Stimulated activated CD8-positive, alpha-beta memory T cell treated with anti-CD3 and anti-CD28 coated beads, Interleukin-15, amount 100 ng/mL, for 48 hours (primary cell): Measurements from ENCODE around the gene DIP2C.
"Not testable (repeated sequence)": the region's sequence is repeated elsewhere in the genome, so short reads cannot be mapped to it uniquely, and the experiment has no call there.

Source experiments
- DNase-seq, 2 donors: peaks; one replicate each; pipeline ENCODE4 v3.0.0-alpha.2; 2020; ENCODE audit warnings: low read depth in 2 of 2

The DIP2C gene

DNA sequence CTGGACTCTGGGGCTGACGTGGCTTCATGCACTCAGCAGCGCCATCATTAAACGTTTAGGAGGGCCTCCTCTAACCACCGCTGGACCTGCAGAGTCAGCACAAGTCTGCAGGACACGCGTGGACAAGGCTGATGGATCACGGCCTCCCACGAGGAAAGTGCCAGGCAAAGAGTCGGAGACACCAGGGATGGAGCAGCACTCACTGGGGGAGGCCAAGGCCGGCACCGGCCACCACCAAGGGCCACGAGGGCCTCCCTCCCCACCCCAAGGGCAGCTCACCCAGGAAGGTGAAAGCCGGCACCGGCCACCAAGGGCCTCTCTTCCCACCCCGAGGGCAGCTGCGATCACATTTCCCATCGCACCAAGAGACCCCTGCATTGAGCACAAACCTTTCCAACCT, 91.5 kb downstream of the DIP2C start:
- DNase-seq = no peak

DNA sequence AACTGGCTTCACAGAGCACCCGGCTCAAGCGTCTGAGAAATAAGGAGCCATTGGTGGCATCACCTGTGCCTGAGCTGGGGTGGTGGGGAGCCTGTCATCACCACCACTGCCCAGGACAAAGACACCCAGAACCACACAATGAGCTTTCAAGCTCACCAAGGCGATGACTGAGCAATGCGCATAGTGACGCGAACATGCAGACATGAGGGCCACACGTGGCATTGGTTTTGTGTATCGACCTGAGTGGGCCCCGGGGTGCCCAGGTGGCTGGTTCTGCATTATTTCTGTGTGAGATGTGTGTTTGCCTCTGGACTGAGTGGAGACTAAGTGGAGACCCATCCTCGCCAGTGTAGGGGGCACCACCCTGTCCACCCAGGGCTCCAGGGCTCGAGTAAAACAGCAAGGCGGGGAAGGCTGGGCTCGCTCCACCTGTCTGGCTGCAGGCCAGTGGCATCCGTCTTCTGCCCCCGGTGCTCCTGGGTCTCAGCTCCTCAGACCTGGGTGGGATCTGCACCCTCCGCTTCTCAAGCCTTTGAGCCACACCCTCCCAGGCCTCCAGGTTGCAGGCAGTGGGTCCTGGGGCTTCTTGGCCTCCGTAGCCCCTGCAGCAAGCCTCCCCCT, 92.6 kb downstream of the DIP2C start:
- no peak for DNase-seq

DNA sequence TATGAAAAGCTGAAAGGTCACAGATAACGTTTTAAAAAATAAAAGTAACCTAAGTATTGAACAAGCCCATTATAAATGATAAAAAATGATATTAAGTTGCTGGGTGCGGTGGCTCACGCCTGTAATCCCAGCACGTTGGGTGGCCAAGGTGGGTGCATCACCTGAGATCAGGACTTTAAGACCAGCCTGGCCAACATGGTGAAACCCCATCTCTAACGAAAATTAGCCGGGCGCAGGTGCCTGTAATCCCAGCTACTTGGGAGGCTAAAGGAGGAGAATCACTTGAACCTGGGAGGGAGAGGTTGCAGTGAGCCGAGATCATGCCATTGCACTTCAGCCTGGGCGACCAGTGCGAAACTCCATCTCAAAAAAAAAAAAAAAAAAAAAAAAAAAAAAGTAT, 93.3 kb downstream of the DIP2C start:
- DNase-seq = not testable (repeated sequence)

DNA sequence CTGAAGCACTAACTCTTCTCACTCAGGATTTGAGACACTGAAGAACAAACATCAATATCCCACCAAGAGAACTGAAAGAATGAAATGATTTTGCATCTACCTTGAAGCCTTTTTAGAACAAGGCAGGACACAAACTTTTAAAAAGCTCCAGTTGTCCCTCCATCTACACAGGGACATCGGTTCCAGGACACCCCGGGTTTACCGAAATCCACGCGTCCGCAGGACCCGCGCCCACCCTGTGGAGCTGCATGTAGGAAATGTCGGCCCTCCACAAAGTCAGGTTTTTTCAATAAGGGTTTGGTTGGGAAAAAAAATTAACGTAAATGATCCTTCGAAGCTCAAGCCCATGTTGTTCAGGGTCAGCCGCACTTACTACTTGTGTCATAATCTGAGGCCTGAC, 94.0 kb downstream of the DIP2C start:
- DNase-seq = no peak

DNA sequence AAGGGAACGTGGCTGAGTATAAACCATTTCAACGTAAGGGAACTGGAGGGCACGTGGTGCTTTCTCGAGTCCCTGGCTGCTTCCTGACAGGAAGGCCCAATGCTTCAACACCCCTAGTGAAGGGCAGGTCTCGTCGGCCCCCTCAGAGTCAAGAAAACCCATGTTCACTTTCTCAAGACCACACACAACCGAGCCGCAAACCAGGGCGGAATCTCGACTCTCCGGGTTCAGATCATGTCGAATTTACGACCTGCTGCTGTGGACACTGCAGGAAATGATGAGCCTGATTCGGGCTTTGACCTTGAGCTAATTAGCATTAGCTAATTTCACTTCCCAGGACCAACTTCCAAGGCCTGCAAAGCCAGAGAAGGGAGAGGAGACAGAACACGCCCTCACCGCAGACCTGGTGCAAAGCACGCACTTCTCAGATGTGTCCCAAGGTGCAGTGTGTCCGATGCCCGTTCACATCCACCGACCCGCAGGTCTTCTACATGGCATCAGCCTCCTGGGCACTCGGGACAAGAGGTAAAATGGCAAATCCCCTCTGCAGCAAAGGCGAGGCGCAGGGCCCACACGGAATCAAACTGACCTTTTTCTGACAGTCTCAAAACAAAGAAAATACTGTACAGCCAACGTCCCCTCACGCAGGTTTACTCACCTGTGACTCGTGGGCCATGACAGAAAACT, 94.7 kb downstream of the DIP2C start:
- no peak for DNase-seq

DNA sequence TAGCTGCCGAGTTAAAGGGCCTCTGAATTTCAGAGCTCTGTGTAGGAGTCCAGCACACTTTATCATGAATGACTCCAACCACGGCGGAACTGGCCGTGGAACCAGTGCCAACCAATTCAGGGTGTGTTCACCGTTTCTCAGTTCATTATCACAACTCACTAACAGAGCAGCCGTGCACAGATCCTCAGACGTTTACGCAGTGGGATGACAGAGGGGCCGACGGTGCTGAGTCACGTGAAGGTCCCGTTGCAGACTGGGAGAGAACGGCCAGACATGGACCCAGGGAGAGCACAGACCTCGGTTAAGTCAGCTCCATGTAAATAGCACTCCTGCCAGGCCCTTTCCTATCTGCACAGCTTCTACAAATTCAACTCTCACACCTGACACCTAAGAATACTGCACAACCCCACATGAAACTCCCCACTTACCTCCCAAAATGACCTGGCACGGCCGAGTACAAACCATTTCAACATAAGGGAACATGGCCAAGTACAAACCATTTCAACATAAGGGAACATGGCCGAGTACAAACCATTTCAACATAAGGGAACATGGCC, 95.5 kb downstream of the DIP2C start:
- DNase-seq = no peak

DNA sequence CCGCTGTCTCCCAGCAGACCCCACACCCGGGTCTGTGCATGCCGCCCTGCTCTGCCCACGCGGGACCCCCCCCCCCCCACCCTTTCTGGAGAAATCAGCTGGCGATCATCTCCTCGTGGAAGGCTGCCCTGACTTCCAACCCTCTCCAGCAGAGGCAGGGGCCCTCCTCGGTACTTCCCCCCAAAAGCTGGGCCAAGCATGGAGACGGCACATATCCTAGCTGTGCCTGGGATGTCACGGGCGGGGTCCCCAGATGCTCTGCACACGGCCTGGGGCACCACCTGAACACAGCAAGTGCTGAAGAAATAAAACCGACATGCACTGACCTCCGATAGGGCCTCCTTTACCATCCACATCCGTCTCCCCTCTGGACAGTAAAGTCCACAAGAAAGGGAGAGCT, 96.0 kb downstream of the DIP2C start:
- DNase-seq = no peak

DNA sequence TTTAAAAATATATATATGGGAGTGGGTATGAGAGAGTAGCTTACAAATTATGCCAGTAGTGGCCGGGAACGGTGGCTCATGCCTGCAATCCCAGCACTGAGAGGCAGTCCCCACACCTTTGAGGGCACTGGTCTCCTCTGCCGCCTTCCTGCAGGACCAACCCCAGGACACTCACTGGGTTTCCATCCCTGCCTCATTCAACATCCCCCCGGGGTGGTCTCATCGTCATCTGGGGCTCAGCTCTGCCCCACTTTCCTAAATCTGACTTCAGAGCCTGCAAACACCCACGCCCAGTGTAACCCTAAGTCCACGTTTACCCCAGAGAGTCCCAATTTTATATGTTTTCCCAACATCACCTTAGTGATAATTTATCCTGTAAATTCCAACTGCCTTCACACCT, 96.5 kb downstream of the DIP2C start:
- DNase-seq = no peak

DNA sequence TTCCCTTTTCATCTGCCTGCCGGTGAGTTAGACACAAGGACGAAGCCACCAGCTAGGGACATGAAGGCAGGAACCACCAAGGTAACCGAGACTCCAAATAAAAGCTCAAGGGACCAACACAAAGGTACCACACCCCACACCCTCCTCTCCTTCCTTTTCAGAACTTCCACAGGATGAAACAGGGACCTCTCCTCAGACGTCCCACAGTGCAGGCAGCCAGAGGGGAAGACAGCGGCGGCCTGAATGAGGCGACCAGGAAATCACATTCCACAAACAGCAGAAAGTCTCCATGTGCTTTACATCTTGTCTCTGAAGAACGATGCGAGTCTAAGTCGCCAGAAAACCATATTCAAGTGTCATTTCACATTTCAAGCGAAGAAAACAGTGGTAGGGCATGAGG, 97.8 kb downstream of the DIP2C start:
- DNase-seq = no peak

DNA sequence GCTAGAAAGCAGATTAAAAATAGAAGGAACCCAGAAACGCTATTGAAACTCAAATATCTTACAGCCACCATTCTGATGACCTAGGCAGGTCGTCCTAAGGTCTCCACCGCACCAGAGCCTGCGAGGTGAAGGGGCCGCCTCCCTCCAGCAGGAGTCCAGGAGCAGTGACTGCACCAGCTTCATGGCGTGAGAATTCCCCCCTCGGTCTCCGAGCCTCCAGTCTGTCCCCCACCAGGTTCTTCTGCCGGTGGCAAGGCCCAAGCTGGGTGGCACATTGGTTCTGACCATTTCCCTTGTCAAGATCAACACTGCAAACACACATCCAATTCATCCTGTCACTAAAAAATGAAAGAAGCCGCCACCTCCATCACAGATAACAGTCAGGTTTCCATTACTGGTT, 98.7 kb downstream of the DIP2C start:
- no peak for DNase-seq

DNA sequence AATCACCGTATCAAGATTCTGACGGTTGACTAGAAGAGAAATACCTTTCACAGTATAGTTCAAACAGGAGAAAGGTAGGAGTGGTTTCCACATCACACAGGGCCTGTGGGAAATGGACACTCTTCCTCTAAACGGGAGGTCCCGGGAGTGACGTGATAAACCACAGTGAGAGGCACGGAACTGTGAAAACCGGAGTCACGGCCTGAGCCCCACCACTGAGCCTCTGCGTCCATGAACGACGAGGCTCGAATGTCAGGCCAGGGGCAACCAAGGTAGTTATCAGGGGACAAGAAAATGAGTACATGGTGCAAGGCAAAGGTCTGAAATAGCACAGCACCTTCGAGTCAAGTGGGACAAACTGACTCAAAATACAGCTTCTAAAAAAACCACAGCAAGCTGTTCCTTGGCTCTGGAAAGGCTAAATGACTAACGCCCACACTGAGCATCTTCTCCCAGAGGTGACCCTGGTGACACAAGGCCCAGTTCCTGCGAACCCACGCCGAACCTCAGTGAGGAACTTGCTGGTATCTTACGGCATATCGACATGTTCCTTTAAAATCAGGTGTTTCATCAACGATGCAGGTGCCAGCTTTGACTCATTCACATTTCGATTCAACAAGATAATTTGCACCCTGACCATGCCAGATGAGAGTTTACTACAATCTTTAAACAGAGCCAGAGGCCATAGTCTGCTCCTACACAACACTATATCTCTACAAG, 99.3 kb downstream of the DIP2C start:
- DNase-seq = no peak

DNA sequence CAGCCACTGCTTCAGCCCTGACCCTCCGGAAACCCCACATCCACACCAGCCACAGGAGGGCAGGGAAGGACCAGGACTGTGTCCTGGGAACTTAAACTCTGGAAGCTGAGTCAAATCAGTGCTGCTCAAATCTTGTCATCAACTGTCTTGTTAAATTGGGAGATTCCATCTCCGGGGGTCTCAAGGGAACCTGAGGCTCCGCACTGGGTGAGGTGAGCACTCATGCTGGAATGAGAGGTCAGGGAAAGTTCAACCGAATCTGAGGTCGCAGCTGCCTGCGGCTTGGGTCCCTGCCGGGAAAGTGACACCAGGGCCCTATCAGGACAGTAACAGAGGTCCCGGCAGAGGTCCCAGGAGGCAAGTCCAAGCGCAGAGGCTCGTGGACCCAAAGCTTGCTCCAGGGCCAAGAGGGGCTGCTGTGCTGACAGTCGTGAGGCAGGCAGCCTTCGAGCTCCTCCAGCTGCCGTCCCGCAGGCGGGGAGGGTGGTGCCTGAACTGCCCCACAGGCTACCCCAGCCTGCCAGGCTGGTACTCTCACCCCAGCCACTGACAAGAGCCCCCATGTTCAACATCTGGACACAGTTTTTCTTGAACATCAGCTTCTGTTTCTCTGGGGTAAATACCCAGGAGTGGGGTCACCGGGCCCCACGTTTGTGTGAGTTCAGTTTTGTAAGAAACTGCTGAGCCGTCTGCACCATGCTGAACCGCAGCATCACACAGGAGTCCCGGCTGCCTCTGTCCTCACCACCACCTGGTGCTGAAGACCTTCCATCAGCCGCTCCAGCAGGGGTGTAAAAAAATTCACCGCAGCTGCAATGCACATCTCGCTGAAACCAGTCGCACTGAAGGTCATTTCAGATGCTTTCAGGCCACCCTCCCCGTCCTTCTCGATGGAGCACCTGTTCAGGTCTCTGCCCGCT, 101.0 kb downstream of the DIP2C start:
- no peak for DNase-seq

DNA sequence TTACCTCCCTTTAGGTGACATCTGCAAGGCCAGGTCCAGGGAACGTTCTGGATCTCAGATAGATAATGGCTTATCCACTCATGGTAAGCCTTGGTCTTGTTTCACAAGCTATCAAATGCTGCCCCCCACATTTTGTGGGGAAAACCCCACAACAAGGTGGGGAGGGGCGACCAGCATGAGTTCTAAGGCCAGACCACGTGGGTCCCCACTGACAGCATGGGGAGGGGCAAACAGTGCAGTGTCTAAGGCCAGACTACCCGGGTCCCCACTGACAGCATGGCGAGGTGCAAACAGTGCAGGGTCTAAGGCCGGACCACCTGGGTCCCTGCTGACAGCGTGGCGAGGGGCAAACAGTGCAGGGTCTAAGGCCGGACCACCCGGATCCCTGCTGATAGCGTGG, 102.8 kb downstream of the DIP2C start:
- no peak for DNase-seq

DNA sequence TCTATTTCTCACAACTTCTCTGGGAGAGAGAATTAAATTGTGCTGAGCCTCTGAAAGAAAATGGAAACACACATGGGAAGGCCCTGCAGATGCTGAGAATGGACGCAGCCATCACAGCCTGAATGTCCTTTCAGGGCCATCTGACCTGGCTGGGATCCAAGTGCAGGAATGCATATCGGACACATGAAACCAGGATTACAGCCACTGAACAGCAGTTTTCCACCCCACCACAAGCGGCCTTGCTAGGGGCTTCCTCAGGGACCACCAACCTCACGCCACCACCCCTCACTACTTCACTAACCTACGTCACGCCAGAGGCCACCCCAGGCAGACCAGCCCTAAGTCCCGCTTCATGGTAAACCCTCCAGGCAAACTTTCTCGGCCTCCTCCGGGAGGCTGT, 103.3 kb downstream of the DIP2C start:
- DNase-seq = no peak

DNA sequence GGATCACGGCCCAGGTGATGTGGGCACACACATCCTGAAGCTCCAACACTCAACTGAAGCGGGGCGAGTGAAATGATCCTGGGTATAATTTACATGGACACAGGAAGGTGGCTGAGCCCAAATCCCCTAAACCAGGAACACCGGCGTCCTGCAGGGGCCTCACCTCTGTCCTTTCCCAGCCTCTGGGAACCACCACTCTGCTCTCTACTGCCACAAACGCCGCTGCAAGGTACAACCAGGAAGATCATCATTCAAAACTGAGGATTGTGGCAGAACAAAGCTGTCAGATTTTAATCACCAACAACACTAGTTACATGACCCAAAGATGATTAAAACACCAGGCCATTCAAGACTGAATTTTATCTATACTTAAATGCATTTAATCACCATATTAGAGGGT, 104.0 kb downstream of the DIP2C start:
- DNase-seq = no peak

DNA sequence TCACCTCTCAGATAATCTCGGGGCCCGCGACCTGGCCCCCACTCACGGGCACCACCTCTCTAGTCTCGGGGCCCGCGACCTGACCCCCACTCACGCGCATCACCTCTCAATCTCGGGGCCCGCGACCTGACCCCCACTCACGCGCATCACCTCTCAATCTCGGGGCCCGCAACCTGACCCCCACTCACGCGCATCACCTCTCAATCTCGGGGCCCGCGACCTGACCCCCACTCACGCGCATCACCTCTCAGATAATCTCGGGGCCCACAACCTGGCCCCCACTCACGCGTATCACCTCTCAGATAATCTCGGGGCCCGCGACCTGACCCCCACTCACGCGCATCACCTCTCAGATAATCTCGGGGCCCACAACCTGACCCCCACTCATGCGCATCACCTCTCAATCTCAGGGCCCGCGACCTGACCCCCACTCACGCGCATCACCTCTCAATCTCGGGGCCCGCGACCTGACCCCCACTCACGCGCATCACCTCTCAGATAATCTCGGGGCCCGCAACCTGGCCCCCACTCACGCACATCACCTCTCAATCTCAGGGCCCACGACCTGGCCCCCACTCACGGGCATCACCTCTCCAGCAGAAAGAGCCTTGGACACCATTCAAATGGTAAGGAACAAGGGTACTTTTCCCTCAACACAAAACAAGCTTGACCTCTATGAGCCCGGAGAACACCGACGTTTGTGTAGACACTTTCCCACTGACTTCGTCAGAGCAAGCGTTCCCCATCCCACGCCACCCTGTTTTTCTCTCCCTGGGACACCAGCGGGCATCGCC, 104.8 kb downstream of the DIP2C start:
- DNase-seq = not testable (repeated sequence)

DNA sequence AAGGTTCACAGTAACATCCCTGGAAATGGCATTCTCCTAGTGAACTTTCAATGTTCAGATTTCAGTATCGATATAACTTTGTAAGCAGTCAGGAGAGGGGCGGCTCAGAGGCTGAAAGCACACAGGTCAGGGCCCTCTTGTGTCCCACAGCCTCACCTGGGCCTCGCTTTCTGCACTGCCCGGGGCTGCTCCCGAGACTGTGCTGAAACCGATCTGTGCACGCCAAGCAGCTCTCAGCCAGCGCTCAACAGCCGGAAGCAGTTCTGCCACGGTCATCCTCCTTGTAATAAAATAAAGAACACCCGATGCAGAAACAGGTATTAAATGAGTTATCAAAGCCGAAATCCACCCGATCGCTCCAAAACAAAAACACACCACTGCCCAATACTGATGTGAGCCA, 106.0 kb downstream of the DIP2C start:
- DNase-seq = no peak

DNA sequence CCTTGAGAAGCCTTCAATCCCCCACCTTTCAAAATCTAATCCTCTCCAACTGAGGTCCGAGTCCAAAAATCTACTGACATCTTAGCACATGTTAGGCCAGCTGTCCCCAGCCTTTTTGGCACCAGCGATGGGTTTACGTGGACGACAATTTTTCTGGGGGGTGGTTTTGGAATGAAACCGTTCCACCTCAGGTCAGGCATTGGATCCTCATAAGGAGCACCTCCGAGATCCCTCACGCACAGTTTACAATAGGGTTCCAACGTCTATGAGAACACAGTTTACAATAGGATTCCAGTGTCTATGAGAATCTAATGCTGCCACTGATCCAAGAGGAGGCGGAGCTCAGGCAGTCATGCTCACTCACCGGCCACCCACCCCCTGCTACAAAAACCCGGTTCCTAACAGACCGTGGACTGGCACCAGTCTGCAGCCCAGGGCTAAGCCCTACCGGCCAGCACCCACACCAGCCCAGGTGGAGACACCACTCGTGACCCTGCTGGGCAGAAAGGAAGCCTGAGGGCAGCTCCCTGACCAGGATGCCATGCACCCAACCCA, 107.6 kb downstream of the DIP2C start:
- DNase-seq = no peak

DNA sequence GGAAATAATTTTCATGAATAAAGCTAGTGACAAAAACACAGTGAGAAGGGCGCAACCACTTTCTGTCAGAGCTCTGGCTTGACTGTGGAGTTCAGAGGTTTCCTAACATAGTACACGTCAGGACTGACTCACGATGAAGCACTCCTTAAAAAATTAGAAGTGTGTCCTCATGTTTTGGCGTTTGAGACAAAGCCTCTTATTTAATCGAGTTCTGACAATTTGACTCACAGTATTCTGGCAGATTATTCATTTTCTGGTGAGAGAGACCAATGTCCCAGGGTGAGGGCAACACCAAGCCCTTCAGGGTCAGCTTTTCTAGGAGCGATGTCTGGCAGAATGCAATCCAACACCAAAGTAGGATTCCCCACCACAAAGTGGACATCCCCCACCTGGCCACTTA, 108.7 kb downstream of the DIP2C start:
- no peak for DNase-seq

DNA sequence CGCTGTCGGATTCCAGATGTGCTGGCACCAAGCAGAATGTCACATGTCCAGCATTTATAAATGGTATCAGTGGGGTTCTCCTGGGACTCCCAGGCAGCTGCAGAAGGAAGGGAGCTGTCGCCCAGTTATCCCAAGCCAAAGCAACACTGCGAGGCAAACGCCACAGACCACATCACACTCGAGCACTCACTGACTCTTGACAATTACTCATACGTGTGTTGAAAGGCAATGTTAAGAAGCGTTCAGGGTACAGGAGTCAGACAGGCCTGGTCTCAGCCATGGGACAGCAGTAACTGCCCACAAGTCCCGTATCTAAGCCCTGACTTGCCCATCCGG, 113.4 kb downstream of the DIP2C start:
- DNase-seq = no peak
